Mammary microvascular endothelial cell (primary cell): ENCODE results near the gene SURF6. TPM values are rescaled to one million over a fixed set of nuclear protein-coding genes. Genes with fewer than 3 reads are reported as not detected.

Experiments used
- total RNA-seq: library from RNA; depleted of rRNA; stranded (reverse); fragments of >200 nt; gene quantifications from 2 replicates; pipeline ENCODE4 v1.2.3, GENCODE V29; 2015

Gene SURF6
- 13.1 and 13.5 TPM in 2 replicates for total RNA-seq

GRCh38 chr9:133335924-133336811 lies at the start of gene SURF6:
Gene SURF6, minus strand, starts transcription at chr9:133336188. Its CDS starts 56 bp downstream, at chr9:133336132.

GRCh38 chr9:133375724-133376654 lies 40.0 kb upstream of the SURF6 start, which contains the start of the genes STKLD1 and SURF4:
Gene STKLD1, plus strand, starts transcription at chr9:133376366. Its CDS starts 108 bp downstream, at chr9:133376474.
Gene SURF4, minus strand, starts transcription at chr9:133376060. Its CDS starts 91 bp downstream, at chr9:133375969.

GRCh38 chr9:133356391-133357091 lies 20.6 kb upstream of the SURF6 start, which contains the start of the genes SURF1 and SURF2:
Gene SURF1, minus strand, starts transcription at chr9:133356487. Its CDS starts 34 bp downstream, at chr9:133356453.
Gene SURF2, plus strand, starts transcription at chr9:133356550. Its CDS starts 43 bp downstream, at chr9:133356593.

GRCh38 chr9:133347985-133348717 lies 12.2 kb upstream of the SURF6 start, which contains the start of the genes MED22 and RPL7A:
Gene MED22, minus strand, starts transcription at chr9:133348131. Its CDS starts 1,469 bp downstream, at chr9:133346662.
Gene RPL7A, plus strand, starts transcription at chr9:133348218. Its CDS starts 26 bp downstream, at chr9:133348244.

Other genes with a start within 250 kb of the SURF6 start
- gene RALGDS, start 214.9 kb downstream of the SURF6 start, total RNA-seq = 26.3 and 30.5 TPM in 2 replicates
- gene GBGT1, start 172.3 kb downstream of the SURF6 start, total RNA-seq = 6.0 and 6.4 TPM in 2 replicates
- gene OBP2B, start 126.9 kb downstream of the SURF6 start, total RNA-seq = not detected in 2 replicates
- gene ABO, start 61.0 kb downstream of the SURF6 start, total RNA-seq = not detected in 2 replicates
- 18.1 and 19.2 TPM in 2 replicates for gene MED22, start 11.9 kb upstream of the SURF6 start, total RNA-seq
- gene RPL7A, start 12.0 kb upstream of the SURF6 start, total RNA-seq = 2,602 and 2,758 TPM in 2 replicates
- gene SURF1, start 20.3 kb upstream of the SURF6 start, total RNA-seq = 33.4 and 35.7 TPM in 2 replicates
- gene SURF2, start 20.4 kb upstream of the SURF6 start, total RNA-seq = 11.5 and 17.1 TPM in 2 replicates
- 200 and 222 TPM in 2 replicates for gene SURF4, start 39.9 kb upstream of the SURF6 start, total RNA-seq
- 0.49 TPM in 1 of 2 replicates, not detected in the other for gene STKLD1, start 40.2 kb upstream of the SURF6 start, total RNA-seq
- 21.1 and 23.7 TPM in 2 replicates for gene REXO4, start 81.8 kb upstream of the SURF6 start, total RNA-seq
- gene ADAMTS13, start 86.2 kb upstream of the SURF6 start, total RNA-seq = 0.20 and 0.59 TPM in 2 replicates
- gene CACFD1, start 123.8 kb upstream of the SURF6 start, total RNA-seq = 2.2 and 5.0 TPM in 2 replicates
- gene SLC2A6, start 142.9 kb upstream of the SURF6 start, total RNA-seq = 57.0 and 62.3 TPM in 2 replicates
- gene MYMK, start 188.8 kb upstream of the SURF6 start, total RNA-seq = not detected in 2 replicates
- gene ADAMTSL2, start 198.5 kb upstream of the SURF6 start, total RNA-seq = not detected in 2 replicates